Adrenal gland (tissue), 5 donors: ENCODE results near the gene ROCK2.

Experiments
- POLR2A ChIP-seq, 2 donors: fragments of 450-650 bp; IDR thresholded peaks; one replicate each; pipeline ENCODE4 v1.6.1; 2017; ENCODE audit warnings: antibody characterized with exemption in 2 of 2, mild to moderate bottlenecking in 2 of 2, moderate library complexity in 1 of 2
- TF ChIP-seq, protein P1 (sequence below), 6 experiments: fragments of 450-650 bp in 4 of 6; fragments of 200-600 bp in 2 of 6; sonication (generic) in 1 of 6; IDR thresholded peaks; 1 replicate in 5 of 6; 2 replicates in 1 of 6; pipeline versions ENCODE4 v1.5.1 to v1.8.0; 2016 to 2021; ENCODE audit warnings: antibody characterized with exemption in 6 of 6, mild to moderate bottlenecking in 2 of 6, moderate library complexity in 1 of 6
- donor health status: DM: no; HTN: no; CAD: no.

DNA sequence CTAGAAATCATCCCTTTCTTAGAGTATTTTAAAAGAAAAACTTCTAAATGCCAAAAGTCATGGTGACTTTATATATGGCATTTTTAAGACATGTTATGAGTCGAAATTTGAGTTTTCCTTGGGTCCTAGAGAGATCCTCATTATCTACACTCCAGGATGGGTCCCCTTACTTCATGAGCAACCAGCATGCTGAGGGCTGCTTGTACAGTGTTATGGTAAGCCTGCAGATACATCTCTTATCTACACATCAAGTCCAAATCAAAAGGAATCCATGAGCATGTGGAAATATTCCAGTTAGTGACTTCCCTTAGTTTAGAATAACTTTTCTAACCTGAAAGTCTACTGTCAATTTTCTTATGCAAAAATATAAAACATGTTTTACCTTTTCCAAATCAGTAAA is 130.5 kb downstream of the ROCK2 start:
- TF ChIP-seq, protein P1, sequence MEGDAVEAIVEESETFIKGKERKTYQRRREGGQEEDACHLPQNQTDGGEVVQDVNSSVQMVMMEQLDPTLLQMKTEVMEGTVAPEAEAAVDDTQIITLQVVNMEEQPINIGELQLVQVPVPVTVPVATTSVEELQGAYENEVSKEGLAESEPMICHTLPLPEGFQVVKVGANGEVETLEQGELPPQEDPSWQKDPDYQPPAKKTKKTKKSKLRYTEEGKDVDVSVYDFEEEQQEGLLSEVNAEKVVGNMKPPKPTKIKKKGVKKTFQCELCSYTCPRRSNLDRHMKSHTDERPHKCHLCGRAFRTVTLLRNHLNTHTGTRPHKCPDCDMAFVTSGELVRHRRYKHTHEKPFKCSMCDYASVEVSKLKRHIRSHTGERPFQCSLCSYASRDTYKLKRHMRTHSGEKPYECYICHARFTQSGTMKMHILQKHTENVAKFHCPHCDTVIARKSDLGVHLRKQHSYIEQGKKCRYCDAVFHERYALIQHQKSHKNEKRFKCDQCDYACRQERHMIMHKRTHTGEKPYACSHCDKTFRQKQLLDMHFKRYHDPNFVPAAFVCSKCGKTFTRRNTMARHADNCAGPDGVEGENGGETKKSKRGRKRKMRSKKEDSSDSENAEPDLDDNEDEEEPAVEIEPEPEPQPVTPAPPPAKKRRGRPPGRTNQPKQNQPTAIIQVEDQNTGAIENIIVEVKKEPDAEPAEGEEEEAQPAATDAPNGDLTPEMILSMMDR (IDR thresholded peaks at IDR 0.05): no peak
- no peak for TF ChIP-seq POLR2A (IDR thresholded peaks at IDR 0.05)
